NT2/D1 (cell line): ENCODE measurements around the gene NHS.

ENCODE experiments used
- YY1 ChIP-seq: IDR thresholded peaks from 2 replicates; pipeline ENCODE4 v1.6.1; 2011; ENCODE audit not compliant: insufficient read length, insufficient read depth
- ZNF274 ChIP-seq: IDR thresholded peaks from 2 replicates; pipeline ENCODE4 v1.6.1; 2011; ENCODE audit warnings: mild to moderate bottlenecking, low read depth, low read length

- no peak for TF ChIP-seq ZNF274
- no peak for TF ChIP-seq YY1
Measured at GRCh38 chrX:17603196-17603595, 228.2 kb downstream of the NHS start.
